Measurements from ENCODE around the gene PPDPF.

PPDPF gene

DNA sequence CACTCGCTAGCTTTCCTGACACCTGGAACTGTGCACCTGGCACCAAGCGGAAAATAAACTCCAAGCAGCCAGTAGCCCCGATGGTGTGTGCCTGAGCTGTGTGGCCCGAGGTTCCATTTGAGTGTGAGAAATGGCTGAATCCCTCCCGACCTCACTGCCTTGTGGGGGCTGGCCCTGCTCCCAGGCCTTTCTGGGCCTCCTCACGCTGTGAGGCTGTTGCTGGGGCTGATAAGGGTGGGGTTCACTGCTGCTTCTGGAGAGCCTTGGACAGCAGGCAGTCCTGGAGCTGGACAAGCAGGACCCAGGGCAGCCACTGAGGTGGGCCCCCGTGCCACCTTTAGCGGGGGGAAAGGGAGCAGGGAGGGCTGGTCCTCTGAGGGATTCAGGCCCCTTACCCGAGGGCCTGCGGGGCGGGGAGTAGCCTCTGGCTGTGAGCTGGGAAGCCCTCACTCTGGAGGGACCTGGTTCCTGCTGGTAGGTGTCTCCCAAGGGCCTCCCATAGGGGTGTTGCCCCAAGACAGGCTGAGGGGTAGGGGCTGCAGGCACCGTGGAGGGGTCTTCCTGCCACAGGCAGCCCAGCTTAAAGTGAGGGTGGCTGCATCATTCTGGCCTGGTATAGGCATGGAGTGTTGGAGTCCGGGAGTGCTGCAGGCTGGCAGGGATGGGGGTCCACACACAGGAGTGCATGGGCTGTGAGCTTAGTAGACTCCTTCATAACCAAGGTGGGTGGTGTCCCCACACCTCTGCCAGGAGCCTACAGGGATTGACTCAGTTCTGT lies 1.7 kb downstream of the PPDPF start:
- no peak for DNase-seq (ENCODE audit: low read depth)

DNA sequence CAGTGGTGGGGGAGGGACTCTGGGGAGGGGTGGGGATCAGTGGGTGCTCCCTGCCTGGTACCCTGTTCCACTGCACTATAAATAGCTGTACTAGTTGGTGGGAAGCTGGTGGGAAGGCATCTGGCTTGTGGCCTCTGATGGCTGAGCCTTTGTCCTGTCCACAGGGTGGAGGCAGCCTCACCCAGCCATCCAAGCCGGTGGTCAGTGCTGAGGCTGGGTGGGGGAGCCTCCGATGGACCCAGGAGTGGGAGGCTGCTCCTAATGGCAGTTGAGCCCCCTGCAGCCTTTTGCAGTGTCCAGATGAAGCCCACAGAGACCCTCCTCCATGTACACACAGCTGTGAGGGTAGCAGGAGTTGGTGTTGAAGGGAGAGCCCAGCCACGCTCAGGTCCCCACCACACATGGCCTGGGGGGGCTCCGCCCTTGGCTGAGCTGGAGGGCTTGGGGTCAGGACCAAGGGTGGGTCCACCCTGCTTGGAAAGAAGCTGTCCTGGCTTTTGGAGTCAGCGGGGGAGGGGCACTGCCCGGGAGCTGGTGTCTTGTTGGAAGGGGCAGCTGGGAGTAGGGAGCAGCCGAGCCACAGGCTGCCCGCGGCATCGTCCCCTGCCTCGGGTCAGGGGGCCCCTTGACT lies 2.5 kb downstream of the PPDPF start:
- DNase-seq (ENCODE audit: low read depth) = no peak

DNA sequence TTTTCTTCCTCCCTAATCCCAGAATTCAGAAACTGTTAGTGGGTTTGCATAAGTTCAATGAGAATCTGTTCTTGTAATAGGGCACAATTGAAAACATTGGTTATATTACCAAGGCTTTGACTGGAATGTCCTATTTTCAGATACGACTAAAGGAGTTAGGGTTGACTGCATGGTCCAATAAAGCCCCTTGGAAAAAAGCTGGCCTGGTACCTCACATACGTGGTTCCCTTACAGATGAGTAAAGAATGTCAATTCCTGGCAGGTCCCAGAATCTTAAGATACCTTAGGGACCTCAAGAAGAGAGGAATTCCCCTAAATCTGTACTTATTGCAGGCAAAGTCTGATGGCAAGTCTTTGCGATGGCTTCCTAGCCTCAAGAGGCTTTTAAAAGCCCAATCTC lies 4.6 kb downstream of the PPDPF start:
- DNase-seq (ENCODE audit: low read depth) = no peak

DNA sequence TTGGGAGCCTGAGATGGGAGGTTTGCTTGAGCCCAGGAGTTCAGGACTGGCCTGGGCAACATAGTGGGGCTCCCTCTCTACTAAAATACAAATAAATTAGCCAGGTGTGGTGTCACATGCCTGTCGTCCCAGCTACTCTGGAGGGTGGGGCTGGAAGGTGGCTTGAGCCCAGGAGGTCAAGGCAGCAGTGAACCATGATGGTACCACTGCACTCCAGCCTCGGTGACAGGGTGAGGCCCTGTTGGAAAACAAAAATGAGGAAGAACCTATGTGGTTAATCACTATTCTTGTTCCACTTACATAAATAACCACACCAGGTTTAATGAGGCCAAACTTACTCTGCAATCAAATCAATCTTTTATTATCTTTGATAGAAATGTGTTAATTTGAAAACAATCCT lies 5.4 kb downstream of the PPDPF start:
- no peak for DNase-seq (ENCODE audit: low read depth)

DNA sequence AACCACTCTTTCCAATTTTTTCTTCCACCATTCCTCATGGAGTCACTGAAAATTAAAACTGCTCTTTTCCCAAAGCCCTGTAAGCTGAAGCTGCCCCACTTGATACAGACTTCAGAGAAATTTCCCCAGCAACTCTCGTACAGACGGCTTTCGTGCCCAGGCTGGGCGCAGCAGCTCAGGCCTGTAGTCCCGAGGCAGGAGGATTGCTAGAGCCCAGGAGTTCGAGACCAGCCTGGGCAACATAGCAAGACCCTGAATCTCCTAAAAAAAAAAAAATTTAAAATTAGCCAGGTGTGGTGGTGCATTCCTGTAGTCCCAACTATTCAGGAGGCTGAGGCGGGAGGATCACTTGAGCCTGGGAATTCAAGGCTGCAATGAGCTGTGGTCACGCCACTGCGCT lies 6.6 kb downstream of the PPDPF start:
- no peak for DNase-seq (ENCODE audit: low read depth)

DNA sequence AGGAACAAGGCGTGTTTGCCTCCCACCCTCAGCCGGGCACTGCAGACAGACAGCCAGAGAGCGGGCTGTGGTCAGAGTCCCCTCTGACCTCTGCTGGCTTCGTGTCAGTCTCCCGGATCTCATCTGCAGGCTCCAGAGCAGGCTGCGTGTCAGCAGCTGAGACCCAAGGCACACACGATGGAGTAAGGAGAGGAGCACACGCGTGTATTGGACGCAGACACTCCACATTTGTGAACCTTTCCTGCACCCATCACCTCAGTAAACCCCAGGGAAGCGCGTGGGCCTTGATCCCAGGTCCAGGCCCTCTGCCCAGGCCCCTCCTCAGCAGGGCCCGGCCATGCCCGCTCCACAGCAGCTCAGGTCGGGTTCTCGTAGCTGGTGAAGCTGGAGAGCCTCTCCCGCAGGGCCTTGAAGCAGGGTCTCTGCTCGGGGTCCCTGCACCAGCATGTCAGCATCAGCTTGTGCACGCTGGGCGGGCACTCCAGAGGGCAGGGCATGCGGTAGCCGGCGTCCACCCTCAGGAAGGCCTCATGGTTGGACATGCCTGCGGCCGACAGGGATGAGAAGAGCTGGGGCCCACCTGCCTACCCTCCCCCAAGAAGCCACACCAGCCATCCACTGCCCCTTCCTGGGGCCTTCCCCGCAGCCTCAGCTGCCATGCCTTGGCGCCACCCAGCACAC lies 8.8 kb downstream of the PPDPF start:
- no peak for DNase-seq (ENCODE audit: low read depth)

DNA sequence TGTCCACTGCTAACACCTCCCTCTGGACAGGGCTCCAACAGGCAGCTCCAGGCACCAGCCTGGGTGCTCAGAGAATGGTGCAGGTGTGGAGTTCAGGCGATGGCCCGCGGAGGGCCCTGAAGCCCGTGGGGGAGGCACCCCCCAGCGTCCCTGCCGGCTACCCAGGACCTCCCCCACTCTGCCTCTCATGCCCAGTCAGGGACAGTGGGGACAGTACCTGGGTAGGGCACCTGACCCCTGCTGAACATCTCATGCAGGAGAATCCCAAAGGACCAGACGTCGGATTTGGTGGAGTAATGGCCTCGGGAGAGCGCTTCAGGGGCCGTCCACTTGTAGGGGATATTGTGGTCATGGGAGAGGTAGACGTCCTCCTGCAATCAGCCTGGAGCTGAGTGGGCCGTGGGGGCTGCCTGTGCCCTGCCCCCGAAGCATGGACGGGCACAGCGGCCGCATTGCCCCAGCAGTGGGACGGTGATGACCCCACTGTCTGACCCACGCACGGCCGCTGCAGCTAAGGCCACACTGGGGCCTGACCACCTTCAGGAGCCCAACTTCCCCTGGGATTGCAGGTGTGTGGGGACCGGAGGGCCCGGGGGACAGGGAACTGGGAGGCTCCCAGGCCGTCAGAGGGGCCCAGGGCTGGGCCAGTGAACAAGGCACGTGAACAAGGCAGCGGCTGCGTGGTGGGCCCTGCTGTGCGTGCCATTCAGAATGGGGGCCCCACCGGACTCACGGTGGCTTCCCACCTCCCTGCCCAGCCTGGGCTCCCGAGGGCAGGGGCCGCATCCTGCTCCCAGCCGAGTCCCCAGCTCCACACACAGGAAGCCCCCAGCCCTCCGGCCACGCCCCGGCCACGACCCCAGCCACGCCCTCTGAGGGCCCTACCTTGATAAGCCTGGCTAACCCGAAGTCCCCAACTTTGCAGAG lies 9.6 kb downstream of the PPDPF start:
- DNase-seq (ENCODE audit: low read depth) = no peak

DNA sequence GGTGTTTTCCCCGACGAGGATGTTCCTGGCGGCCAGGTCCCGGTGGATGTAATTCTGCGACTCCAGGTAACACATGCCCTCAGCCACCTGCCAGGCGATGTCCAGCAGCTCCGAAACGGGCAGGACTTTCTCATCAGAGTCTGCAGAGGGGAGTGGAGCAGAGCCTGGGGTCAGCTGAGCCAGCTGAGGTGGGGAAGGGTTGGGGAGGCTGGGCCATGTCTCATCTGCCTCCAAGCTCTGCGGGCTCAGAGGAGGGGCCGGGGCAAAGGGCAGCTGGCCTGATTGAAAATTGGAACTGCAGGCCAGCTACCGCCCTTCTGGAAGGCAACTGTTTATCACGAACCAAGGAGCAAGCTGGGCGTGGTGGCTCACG lies 10.2 kb downstream of the PPDPF start:
- no peak for DNase-seq (ENCODE audit: low read depth)

DNA sequence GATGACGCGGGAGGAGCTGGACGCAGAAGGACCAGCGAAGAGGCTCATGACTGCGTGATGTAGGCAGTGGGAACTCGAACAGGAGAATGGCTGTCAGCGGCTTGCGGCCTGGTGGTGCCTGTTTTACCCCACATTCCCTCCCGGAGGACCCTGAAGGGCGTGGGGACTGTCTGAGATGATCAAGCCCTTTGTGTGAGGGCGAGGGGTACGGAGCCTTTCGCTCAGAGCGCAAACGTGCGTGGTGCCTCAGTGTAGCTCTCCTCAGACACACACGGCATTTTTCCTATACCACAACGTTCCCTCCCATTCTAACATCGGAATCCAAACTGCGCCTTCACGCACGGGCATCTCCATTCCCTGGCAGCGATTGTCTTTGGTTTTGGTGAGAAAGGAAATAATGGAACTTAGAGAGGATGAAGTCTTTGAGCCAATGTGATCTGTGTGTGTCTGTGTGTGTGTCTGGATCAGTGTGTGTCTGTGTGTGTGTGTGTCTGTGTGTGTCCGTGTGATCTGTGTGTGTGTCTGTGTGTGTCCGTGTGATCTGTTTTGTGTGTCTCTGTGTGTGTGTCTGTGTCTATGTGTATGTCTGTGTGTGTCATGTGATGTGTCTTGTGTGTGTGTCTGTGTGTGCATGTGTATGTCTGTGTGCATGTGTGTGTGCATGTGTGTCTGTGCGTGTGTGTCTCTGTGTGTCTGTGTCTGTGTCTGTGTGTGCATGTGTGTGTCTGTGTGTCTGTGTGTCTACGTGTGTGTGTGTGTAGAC lies 11.3 kb downstream of the PPDPF start:
- DNase-seq (ENCODE audit: low read depth) = no peak

DNA sequence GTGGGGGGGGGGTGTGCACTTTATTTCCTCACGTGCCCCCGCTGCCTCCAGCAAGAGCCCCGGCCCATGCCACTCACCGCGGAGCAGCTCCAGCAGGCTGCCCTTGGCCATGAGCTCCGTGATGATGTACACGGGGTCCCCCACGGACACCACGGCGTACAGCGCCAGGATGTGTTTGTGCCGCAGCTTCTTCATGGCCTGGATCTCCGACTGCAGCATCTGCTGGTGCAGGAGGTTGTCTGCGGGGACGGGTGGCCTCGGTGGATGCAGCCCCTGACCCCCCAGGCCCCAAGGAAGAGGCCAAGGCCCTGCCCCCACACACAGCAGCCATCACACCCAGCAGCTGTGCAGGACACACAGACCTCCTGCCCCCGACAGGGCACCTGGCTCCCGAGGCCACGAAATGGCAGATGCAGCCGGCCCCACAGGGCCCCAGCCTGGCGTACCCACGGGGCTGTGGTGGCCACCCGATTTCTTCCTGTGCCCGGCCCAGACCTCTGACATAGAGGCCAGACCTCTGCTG lies 11.9 kb downstream of the PPDPF start:
- no peak for DNase-seq (ENCODE audit: low read depth)

DNA sequence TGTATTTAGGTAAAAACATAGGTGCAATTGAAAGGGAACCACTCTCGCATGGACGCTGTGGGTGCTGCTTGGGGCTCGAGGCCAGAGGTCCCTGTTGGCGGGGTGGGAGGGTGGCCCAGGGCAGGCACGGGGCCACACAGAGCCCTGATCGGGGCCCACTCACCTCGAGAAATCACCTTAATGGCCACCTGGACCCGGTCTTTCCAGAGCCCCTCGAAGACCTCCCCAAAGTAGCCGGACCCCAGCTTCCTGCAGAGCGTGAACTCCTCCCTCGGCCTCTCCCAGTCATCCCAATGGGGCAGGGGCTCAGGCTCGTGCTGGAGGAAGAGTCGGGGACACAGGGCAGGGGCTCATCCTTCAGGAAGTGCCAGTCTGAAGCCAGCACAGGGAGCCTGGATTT lies 12.8 kb downstream of the PPDPF start:
- DNase-seq (ENCODE audit: low read depth) = no peak

DNA sequence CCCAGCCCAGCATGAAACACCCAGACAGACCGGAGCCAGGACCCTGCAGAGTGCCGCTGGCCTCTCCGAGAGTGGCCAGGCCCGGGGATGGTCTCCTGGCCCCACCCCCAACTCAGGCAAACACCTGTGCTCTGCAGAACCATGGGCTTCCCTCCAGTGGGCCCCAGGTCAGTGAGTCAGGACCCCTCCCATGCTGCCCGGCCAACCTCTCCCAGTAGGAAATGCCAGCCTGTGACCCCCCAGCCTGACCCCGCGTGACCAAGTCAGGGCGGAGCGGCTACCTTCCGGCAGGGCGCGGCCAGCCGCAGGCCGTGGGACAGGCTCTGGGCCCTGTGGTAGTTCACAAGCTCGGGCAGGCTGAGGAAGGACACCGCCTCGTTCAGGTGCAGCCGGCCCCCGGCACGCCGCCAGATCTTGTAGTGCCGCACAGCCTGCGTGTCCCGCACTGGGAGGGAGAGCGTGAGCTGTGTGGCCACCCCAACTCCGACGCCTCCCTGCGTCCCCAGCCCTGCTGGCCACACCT lies 13.4 kb downstream of the PPDPF start:
- DNase-seq (ENCODE audit: low read depth) = no peak

DNA sequence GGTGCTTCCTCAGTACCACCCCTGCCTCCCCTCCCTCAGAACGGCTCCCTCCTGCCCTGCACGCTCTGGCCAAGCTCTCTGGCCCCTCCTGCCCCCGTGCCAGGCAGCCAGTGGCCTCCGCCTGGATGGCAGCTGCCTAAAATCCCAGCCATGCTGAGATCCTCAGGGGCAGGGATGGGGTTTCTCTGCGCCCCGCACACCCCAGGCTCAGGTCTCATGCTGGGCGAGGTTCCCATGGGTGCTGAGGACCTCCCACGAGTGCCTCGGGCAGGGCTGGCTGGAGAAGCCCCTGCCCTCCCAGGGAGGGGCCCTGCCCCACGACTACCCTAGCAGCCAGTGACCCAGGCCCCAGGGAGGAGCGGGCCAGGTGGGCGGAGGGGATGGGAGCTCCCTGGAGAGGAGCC lies 13.9 kb downstream of the PPDPF start:
- DNase-seq (ENCODE audit: low read depth) = no peak

DNA sequence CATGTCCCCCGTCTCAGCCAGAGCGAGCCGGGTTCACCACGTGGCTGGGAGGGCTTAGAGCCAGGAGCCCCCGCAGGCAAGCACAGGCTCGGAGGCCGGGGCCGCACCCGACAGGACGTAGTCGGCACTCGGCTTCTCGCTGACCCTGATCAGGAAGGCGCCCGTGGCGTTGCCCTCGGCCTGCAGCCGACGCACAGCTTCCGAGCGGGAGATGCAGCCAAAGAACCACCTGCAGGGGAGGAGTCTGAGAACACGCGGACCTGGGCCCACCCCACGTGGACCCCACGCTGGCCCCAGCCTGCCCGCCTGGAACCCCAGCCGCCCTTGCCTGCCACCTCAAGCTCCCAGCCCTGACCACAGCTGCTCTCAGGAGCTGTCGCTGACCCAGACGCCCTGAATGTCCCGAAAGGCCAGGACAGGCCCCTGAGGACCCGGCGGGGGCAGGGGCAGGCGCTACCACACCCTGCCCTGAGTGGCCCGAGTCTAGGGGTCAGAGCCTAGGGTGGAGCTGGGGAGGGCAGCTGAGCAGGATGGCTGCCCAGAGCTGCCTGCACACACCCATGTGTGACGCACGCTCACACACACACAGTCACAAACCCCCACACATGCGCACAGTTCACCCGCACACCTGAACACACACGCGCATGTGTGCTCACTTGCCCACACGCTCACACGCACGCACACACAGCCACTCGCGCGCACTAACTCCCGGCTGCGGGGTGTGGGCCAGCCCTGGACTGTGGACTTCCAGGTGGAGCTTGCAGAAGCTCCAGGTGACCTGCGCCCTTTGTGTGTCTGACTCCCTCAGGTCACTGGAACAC lies 14.5 kb downstream of the PPDPF start:
- no peak for DNase-seq (ENCODE audit: low read depth)

DNA sequence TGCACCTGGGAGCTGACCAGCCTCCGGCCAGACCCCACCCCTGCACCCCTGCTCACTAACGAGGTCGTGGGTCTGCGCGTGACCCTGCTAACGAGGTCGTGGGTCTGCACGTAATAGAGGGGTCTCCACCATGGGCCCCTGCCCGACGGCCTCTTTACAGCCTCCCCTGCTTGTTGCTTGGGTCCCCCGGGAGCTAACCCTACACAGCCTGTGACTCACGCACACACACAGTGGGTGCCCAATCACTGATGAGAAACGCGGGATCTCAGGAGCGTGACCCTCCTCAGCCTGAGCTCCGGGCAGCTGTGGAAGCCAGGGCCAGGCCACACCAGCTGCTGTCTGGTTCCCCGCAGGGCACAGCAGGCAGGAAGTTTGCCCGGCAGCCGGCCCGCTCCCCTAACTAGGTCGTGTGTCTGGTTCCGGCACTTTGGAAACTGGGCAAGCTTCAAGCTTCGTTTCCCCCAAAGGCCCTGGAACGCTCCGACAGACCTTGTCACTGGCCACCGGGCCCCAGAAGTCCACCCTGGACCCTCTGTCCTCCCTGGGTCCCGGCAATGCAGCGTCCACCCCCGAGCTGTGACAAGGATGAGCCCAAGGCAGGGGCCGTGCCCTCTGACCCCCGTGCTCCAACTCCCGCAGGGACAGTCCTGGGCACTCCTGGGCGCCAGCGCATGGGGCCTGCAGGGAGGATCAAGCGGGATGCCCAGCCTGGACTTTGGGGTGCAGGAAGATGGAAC lies 15.8 kb downstream of the PPDPF start:
- peak; percentile 24 for DNase-seq (ENCODE audit: low read depth)

DNA sequence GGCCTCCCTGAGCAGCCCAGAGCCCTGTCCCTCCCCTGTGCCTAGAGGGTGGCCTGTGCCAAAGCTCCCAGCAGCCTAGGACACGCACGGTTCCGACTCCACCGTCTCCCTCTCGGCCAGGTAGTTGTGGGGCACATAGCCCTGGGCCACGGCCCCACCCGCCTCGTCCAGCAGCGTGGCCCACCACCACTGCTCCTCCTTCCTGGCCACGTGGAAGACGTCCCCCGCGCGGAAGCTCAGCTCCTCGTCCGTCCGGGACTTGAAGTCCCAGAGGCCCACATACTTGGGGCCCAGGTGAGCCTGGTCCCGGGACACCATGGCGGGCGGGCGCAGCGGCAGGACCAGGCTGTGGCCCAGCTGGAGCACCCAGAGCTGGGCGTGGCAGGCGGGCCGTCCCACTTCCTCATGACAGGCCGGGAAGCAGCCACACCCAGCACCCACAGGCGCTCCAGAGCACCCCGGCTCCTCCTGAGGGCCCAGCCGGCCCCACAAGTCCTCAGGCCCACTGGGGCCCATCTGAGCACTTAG lies 16.5 kb downstream of the PPDPF start, which contains the start of gene PTK6:
TSS of gene PTK6 (minus strand) at position 380 of the 528 bp plus-strand sequence. CDS start at position 318, 62 bp downstream.
- no peak for DNase-seq (ENCODE audit: low read depth)

DNA sequence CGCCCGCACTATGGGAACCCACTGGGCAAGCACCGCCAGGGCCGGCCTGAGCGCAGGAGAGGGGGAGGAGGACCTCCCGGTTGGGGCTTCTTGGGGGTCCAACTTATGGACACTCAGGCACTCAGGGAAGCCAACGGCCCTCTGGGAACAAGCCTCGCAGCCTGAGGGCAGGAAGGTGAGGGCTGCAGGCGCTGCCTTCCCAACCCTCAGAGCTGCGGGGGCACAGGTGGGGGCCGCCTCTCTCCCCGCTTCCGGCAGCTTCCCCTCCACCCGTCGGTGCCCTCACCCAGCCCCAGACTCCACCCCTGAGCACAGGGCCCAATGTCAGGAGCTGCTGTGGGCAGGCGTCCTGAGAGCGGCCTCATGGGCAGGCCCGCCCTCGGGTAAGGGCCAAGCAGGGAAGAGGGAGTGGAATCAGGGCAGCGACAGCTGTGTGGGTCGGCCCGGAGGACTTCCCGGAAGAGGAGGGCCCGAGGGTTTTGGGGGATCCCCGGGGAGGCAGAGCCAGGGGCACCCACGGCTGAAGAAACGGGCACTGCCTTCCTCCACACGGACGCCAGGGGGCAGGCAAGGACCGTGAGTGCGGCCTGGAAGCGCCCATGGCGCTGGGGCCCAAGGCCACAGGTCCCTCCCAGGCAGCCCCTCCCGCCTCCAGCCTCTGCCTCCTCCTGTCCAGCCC lies 17.1 kb downstream of the PPDPF start:
- peak; percentile 82 for DNase-seq (ENCODE audit: low read depth)

All from GM04504 (cell line).